Endodermal cell (in vitro differentiated cells): ENCODE data around the gene STPG3. TPM values are rescaled to one million over a fixed set of nuclear protein-coding genes. Genes with fewer than 3 reads are reported as not detected.

Experiments
- DNase-seq: peaks from one replicate; pipeline ENCODE4 v3.0.0-alpha.2; 2017
- H3K27ac ChIP-seq: 2 replicates; pipeline ENCODE4 v1.5.1; 2013; ENCODE audit warnings: mild to moderate bottlenecking, low read depth, low read length, moderate library complexity
- H3K27me3 ChIP-seq: 2 replicates; pipeline ENCODE4 v1.6.1; 2013; ENCODE audit warnings: mild to moderate bottlenecking, low read length, moderate library complexity; ENCODE audit not compliant: insufficient read depth, control insufficient read depth, poor library complexity, severe bottlenecking
- H3K36me3 ChIP-seq: 2 replicates; pipeline ENCODE4 v1.7.0; 2013; ENCODE audit warnings: mild to moderate bottlenecking, low read length, moderate library complexity; ENCODE audit not compliant: control insufficient read depth, insufficient read depth
- H3K4me1 ChIP-seq: one replicate; pipeline ENCODE4 v1.7.0; 2013; ENCODE audit warnings: low read length; ENCODE audit not compliant: control insufficient read depth, insufficient read depth
- H3K4me3 ChIP-seq: 2 replicates; pipeline ENCODE4 v1.5.1; 2013; ENCODE audit warnings: mild to moderate bottlenecking, low read length, moderate library complexity
- H3K9ac ChIP-seq: 2 replicates; pipeline ENCODE4 v1.6.1; 2013; ENCODE audit warnings: mild to moderate bottlenecking, low read length, moderate library complexity; ENCODE audit not compliant: poor library complexity, severe bottlenecking; ENCODE audit errors: extremely low read depth
- H3K9me3 ChIP-seq: 2 replicates; pipeline ENCODE4 v1.6.1; 2013; ENCODE audit warnings: mild to moderate bottlenecking, low read length, moderate library complexity; ENCODE audit not compliant: control insufficient read depth
- H3K27ac Mint-ChIP-seq: 2 replicates; pipeline ENCODE4 v1.8.0; 2020; ENCODE audit warnings: mixed read lengths
- H3K27me3 Mint-ChIP-seq: 2 replicates; pipeline ENCODE4 v1.8.0; 2021; ENCODE audit warnings: mild to moderate bottlenecking, mixed read lengths; ENCODE audit not compliant: insufficient read depth
- H3K36me3 Mint-ChIP-seq: 2 replicates; pipeline ENCODE4 v1.8.0; 2020; ENCODE audit warnings: low read depth, mixed read lengths
- H3K4me1 Mint-ChIP-seq: 2 replicates; pipeline ENCODE4 v1.8.0; 2020; ENCODE audit warnings: mixed read lengths
- H3K4me3 Mint-ChIP-seq: 2 replicates; pipeline ENCODE4 v1.8.0; 2020; ENCODE audit warnings: mild to moderate bottlenecking, moderate library complexity, mixed read lengths
- H3K9me3 Mint-ChIP-seq: 2 replicates; pipeline ENCODE4 v1.8.0; 2020; ENCODE audit warnings: mild to moderate bottlenecking, mixed read lengths
- CTCF ChIP-seq: fragments of 200-600 bp; sonication (generic); conservative IDR thresholded peaks from 2 replicates; pipeline ENCODE4 v1.5.0; 2021; ENCODE audit warnings: antibody characterized with exemption, mild to moderate bottlenecking
- WGBS, 2 experiments: methylation state at CpG; one replicate each; pipeline versions ENCODE4 v1.1.5 to v1.1.7; 2013; ENCODE audit warnings: missing lambda C conversion rate in 2 of 2, mixed read lengths in 1 of 2; ENCODE audit not compliant: insufficient coverage in 1 of 2, insufficient read length in 1 of 2; 5-methylcytosine and 5-hydroxymethylcytosine counted together
- total RNA-seq, 2 donors: library from RNA; stranded (reverse); fragmentation: NEBNext Ultra II Directional in 1 of 2; extraction: Animal tissue kit (Norgen Biotek cat#: 25700) in 1 of 2; gene quantifications; 2 replicates in 1 of 2; 3 replicates in 1 of 2; pipeline ENCODE4 v1.2.1, GENCODE V29; 2021

Gene STPG3
- total RNA-seq, 2 donors from 2014 or later: not detected

- Histone ChIP-seq H3K9me3 (no peaks in the 10 kb centered on the region), H3K27me3 (peaks cover 51% of the 10 kb centered on the region), H3K36me3 (no peaks in the 10 kb centered on the region), H3K9ac (no peak overlapping the region), H3K4me3 (no peak overlapping the region), H3K27ac (no peak overlapping the region), H3K4me1 (peaks cover 3% of the 10 kb centered on the region)
- DNase-seq: peak; percentile 83
- Mint-ChIP-seq H3K4me1 (peaks cover 21% of the 10 kb centered on the region), H3K27me3 (peaks cover 60% of the 10 kb centered on the region), H3K27ac (no peak overlapping the region), H3K9me3 (peaks cover 5% of the 10 kb centered on the region), H3K36me3 (no peaks in the 10 kb centered on the region), H3K4me3 (peak overlapping the region; percentile 35)
- peak; percentile 73 for TF ChIP-seq CTCF
- 0 to 3% methylated on average over 3 to 76 of the region's 76 CpGs for WGBS, 2 experiments
These were observed 44.2 kb downstream of the STPG3 start for GRCh38 chr9:137295238-137295811.

DNA sequence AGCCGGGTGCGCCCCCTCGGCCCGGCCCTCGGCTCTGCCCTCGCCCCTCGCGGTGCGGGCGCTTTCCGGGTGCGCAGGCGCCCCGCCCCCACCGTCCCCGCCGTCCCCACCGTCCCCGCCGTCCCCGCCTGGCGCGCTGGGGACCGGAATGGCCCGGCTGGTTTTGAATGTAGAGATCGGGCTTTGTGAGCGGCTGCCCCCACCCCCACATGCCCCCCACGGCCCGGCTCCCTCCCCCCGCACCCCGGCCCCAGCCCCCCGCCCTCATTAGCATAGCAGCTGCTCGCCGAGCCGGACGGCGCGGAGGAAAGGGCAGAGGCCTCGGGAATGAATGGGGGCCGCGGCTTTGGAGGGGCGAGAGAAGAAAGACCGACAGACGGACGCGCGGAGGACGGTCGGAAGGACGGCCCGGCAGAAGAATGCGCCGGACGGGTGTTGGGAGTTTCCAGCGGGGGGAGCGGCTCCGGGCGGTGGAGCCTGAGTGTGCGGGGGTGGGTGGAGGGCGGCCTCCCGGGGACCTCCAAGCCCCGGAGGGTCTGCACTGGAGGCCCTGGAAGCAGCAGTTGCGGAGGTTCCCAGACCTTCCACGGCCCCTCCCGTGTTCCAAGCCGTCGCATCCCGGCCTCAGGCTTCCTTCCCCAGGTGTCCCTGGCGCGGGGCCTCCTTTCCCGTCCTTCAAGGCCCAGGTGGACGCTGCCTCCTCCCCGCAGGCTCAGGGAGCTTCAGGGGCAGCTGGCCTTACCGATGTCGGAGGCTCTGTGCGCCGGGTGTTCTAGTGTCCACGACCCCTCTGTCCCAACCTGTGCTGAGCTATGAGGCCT is 45.0 kb downstream of the STPG3 start:
- H3K9ac ChIP-seq: no peak overlapping the region
- Mint-ChIP-seq H3K27me3 (peaks cover 60% of the 10 kb centered on the region), H3K4me3 (peak overlapping the region; percentile 43)

More for the DNA sequence above, 45.0 kb downstream of the STPG3 start:
- H3K9me3 ChIP-seq: no peaks in the 10 kb centered on the region
- H3K27ac ChIP-seq: peak overlapping the region; percentile 89
- peak; percentile 71 for DNase-seq
- H3K4me3 ChIP-seq: no peak overlapping the region
- no peak overlapping the region for H3K27ac Mint-ChIP-seq
- H3K27me3 ChIP-seq: peaks cover 53% of the 10 kb centered on the region
- no peaks in the 10 kb centered on the region for H3K36me3 ChIP-seq
- 18 to 24% methylated on average over 20 to 71 of the region's 78 CpGs for WGBS, 2 experiments
- H3K9me3 Mint-ChIP-seq: peaks cover 5% of the 10 kb centered on the region
- TF ChIP-seq CTCF: no peak
- peaks cover 21% of the 10 kb centered on the region for H3K4me1 Mint-ChIP-seq
- no peaks in the 10 kb centered on the region for H3K36me3 Mint-ChIP-seq
- H3K4me1 ChIP-seq: peaks cover 3% of the 10 kb centered on the region
